ENCODE measurements around the gene NFATC4.

The NFATC4 gene

DNA sequence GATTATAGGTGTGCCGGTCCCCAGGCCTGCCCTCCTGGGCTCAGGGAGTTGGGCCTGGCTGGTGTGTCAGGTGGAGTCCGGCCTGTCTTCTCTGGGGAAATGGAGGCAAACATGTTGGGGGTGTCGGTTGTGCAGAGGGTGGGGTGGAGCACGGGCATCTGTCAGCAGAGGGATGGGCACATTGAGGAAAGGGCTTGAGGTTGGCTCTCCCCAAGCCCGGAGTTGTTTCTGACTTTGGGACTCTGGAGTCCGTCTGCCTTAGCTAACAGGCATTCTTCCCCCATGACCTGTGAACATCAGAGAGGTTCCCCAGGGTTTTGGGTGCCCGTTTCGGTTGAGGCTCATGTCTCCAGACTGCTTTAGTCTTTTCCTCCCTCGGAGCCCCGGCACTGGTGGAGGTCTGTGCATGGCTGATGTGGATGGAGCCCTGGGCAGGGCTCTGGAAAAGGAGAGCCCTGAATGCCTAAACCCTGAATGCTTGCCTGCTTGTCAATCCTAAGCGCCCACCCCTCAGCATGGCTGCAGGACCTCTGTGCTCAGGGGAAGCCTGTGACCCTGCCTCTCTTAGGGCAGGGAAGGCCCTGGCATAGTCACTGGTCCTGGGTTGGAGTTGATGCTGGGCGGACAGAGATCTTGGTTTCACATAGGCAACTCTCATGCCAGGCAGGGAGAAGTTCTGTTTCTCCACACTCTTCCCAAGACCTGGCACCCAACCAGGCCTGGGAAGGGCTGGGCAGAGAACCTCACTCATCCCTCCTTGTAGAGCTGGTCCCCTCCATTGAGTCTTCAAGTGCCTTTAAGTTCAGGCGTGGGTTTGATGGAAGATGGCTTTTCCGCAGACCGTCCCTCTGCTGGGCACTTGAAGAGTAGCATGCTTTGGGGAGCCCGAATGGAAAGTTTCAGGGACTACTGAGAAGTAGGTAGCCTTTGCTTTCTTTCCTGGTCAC is 43.7 kb downstream of the NFATC4 start:
- Histone ChIP-seq H3K4me3 (ENCODE audit: extremely low read depth, insufficient read depth, low read length, poor library complexity, severe bottlenecking) (no peak overlapping the region), H3K4me1 (ENCODE audit: control insufficient read depth, insufficient read depth, low read length, poor library complexity, severe bottlenecking) (no peaks in the 10 kb centered on the region), H3K27ac (ENCODE audit: low read depth, low read length, severe bottlenecking) (no peak overlapping the region), H3K36me3 (ENCODE audit: control insufficient read depth, insufficient read depth, low read length) (peaks cover 54% of the 10 kb centered on the region), H3K9me3 (ENCODE audit: control insufficient read depth, low read length) (no peaks in the 10 kb centered on the region)
- WGBS, 2 experiments (ENCODE audit: insufficient coverage in 2 of 2): 75 to 86% methylated on average over 11 to 15 of the region's 16 CpGs

DNA sequence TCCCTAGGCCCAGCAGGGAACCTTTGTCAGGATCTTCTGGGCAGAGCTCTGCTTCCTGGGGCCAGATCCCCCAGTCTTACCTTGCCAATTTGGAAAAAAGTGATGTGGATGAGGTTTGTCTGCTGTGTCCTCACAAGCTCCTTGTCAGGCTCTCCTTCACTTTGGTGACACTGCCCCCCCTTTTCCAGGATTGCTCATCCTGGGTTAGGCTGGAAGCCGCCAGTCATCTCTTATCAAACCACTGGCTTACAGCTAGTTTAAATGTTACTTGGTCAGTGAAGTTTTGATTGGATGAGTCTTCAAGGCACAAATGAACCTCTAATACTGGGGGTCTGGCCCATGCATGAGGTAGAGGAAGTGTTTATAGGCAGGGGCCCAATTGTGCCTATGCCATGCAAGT is 46.1 kb downstream of the NFATC4 start:
- no peaks in the 10 kb centered on the region for H3K4me1 ChIP-seq (ENCODE audit: control insufficient read depth, insufficient read depth, low read length, poor library complexity, severe bottlenecking)
- no peaks in the 10 kb centered on the region for H3K9me3 ChIP-seq (ENCODE audit: control insufficient read depth, low read length)
- WGBS, 2 experiments (ENCODE audit: insufficient coverage in 2 of 2): no CpG with 5 or more reads among the region's 1 CpG
- H3K4me3 ChIP-seq (ENCODE audit: extremely low read depth, insufficient read depth, low read length, poor library complexity, severe bottlenecking): no peak overlapping the region
- H3K27ac ChIP-seq (ENCODE audit: low read depth, low read length, severe bottlenecking): no peak overlapping the region
- peaks cover 41% of the 10 kb centered on the region for H3K36me3 ChIP-seq (ENCODE audit: control insufficient read depth, insufficient read depth, low read length)

DNA sequence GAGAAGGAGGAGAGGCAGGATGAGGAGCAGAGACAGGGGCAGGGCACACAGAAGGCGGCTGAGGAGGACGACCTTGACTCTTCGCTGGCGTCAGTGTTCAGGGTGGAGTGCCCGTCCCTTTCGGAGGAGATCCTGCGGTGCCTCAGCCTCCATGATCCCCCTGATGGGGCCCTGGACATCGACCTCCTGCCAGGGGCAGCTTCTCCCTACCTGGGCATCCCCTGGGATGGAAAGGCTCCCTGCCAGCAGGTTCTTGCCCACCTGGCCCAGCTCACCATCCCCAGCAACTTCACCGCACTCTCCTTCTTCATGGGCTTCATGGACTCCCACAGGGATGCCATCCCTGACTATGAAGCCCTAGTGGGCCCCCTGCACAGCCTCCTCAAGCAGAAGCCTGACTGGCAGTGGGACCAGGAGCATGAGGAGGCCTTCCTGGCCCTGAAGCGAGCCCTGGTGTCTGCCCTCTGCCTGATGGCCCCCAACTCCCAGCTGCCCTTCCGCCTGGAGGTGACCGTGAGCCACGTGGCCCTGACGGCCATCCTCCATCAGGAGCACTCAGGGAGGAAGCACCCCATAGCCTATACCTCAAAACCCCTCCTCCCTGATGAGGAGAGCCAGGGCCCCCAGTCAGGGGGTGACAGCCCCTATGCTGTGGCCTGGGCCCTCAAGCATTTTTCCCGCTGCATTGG is 46.9 kb downstream of the NFATC4 start:
- Histone ChIP-seq H3K9me3 (ENCODE audit: control insufficient read depth, low read length) (no peaks in the 10 kb centered on the region), H3K4me1 (ENCODE audit: control insufficient read depth, insufficient read depth, low read length, poor library complexity, severe bottlenecking) (no peaks in the 10 kb centered on the region)
- 92 to 93% methylated on average over 13 of the region's 15 CpGs for WGBS, 2 experiments (ENCODE audit: insufficient coverage in 2 of 2)

DNA sequence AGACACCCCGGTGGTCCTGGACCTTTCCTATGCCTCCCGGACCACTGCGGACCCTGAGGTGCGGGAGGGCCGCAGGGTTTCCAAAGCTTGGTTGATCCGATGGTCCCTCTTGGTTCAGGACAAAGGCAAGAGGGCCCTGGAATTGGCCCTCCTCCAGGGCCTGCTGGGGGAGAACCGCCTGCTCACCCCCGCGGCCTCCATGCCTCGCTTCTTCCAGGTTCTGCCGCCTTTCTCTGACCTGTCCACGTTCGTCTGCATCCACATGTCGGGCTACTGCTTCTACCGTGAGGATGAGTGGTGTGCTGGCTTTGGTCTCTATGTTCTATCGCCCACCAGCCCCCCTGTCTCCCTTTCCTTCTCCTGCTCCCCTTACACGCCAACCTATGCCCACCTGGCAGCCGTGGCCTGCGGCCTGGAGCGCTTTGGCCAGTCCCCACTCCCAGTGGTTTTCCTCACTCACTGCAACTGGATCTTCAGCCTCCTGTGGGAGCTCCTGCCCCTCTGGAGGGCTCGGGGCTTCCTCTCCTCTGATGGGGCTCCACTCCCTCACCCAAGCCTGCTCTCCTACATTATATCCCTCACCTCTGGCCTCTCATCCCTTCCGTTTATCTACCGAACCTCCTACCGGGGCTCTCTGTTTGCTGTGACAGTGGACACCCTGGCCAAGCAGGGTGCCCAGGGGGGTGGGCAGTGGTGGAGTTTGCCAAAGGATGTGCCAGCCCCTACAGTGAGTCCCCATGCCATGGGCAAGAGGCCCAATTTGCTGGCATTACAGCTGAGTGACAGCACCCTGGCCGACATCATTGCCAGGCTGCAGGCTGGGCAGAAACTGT is 47.7 kb downstream of the NFATC4 start:
- Histone ChIP-seq H3K4me1 (ENCODE audit: control insufficient read depth, insufficient read depth, low read length, poor library complexity, severe bottlenecking) (no peaks in the 10 kb centered on the region), H3K27ac (ENCODE audit: low read depth, low read length, severe bottlenecking) (no peak overlapping the region), H3K9me3 (ENCODE audit: control insufficient read depth, low read length) (no peaks in the 10 kb centered on the region), H3K4me3 (ENCODE audit: extremely low read depth, insufficient read depth, low read length, poor library complexity, severe bottlenecking) (no peak overlapping the region), H3K36me3 (ENCODE audit: control insufficient read depth, insufficient read depth, low read length) (peaks cover 36% of the 10 kb centered on the region)
- WGBS, 2 experiments (ENCODE audit: insufficient coverage in 2 of 2): 95% methylated on average over 19 of the region's 25 CpGs

More for the DNA sequence above, 46.9 kb downstream of the NFATC4 start:
- H3K27ac ChIP-seq (ENCODE audit: low read depth, low read length, severe bottlenecking): no peak overlapping the region
- H3K36me3 ChIP-seq (ENCODE audit: control insufficient read depth, insufficient read depth, low read length): peaks cover 36% of the 10 kb centered on the region
- no peak overlapping the region for H3K4me3 ChIP-seq (ENCODE audit: extremely low read depth, insufficient read depth, low read length, poor library complexity, severe bottlenecking)

DNA sequence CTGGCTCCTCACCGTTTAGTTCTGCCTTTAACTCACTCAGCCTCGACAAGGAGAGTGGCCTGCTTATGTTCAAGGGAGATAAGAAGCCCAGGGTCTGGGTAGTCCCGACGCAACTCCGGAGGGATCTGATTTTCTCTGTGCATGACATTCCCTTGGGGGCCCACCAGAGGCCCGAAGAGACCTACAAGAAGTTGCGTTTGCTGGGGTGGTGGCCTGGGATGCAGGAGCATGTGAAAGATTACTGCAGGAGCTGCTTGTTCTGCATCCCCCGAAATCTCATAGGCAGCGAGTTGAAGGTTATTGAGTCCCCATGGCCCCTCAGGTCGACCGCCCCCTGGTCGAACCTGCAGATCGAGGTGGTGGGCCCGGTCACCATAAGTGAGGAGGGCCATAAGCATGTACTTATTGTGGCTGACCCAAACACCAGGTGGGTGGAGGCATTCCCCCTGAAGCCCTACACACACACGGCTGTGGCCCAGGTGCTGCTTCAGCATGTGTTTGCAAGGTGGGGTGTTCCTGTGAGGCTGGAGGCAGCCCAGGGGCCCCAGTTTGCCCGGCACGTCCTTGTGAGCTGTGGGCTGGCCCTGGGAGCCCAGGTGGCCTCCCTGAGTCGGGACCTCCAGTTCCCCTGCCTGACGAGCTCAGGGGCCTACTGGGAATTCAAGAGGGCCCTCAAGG is 48.4 kb downstream of the NFATC4 start:
- Histone ChIP-seq H3K4me3 (ENCODE audit: extremely low read depth, insufficient read depth, low read length, poor library complexity, severe bottlenecking) (no peak overlapping the region), H3K36me3 (ENCODE audit: control insufficient read depth, insufficient read depth, low read length) (peaks cover 30% of the 10 kb centered on the region), H3K27ac (ENCODE audit: low read depth, low read length, severe bottlenecking) (no peak overlapping the region), H3K4me1 (ENCODE audit: control insufficient read depth, insufficient read depth, low read length, poor library complexity, severe bottlenecking) (no peaks in the 10 kb centered on the region), H3K9me3 (ENCODE audit: control insufficient read depth, low read length) (no peaks in the 10 kb centered on the region)
- 94% methylated on average over 18 of the region's 19 CpGs for WGBS, 2 experiments (ENCODE audit: insufficient coverage in 2 of 2)

DNA sequence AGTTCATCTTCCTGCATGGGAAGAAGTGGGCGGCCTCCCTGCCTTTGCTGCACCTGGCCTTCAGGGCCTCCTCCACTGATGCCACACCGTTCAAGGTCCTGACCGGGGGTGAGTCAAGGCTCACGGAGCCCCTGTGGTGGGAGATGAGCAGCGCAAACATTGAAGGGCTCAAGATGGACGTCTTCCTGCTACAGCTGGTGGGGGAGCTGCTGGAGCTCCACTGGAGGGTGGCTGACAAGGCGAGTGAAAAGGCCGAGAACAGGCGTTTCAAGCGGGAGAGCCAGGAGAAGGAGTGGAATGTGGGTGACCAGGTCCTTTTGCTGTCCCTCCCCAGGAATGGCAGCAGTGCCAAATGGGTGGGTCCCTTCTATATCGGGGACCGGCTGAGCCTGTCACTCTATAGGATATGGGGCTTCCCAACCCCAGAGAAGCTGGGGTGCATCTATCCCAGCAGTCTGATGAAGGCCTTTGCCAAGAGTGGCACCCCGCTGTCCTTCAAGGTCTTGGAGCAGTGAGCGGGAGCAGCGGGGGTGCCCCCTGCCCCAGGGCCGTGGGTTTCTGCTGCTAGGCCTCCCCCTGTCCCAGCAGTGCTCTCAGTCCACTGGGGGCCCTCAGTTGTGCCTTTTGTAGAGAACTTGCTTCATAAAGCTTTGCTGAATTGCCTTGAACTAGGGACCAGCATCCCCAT is 49.1 kb downstream of the NFATC4 start:
- Histone ChIP-seq H3K4me3 (ENCODE audit: extremely low read depth, insufficient read depth, low read length, poor library complexity, severe bottlenecking) (no peak overlapping the region), H3K9me3 (ENCODE audit: control insufficient read depth, low read length) (no peaks in the 10 kb centered on the region)
- 89 to 97% methylated on average over 16 of the region's 16 CpGs for WGBS, 2 experiments (ENCODE audit: insufficient coverage in 2 of 2)

DNA sequence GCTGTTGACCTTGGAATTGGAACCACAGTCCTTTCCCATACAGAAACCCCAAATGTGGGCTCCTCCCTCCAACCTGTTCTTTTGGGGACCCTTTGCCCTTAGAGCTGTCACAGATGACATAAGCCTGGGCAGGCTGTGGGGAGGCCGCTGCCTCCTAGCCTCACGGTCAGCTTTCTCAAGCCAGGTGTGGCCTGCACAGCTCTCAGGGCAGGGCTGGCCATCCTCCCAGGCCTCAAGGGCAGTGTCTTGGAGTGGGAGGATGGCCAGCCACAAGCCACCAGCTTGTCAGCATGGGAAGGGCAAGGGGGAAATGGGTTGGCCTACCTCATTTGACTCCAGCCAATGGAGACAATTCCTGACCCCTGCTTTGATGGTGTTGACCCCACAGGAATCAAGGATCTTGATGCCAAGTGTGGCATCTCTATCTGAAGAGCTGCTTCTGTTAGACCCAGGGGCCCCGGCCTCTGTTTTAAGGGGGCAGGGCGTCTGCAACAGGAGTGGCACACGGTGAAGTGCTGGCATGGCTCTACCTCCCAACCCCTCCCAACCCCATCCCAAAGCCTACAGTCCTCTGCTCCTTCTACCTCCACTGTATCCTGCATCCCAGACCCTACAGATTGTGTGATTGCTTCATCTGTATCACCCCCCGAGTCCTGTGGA is 50.0 kb downstream of the NFATC4 start:
- 87 to 93% methylated on average over 5 to 6 of the region's 6 CpGs for WGBS, 2 experiments (ENCODE audit: insufficient coverage in 2 of 2)
- Histone ChIP-seq H3K9me3 (ENCODE audit: control insufficient read depth, low read length) (no peaks in the 10 kb centered on the region), H3K27ac (ENCODE audit: low read depth, low read length, severe bottlenecking) (no peak overlapping the region), H3K4me1 (ENCODE audit: control insufficient read depth, insufficient read depth, low read length, poor library complexity, severe bottlenecking) (no peaks in the 10 kb centered on the region), H3K4me3 (ENCODE audit: extremely low read depth, insufficient read depth, low read length, poor library complexity, severe bottlenecking) (no peak overlapping the region), H3K36me3 (ENCODE audit: control insufficient read depth, insufficient read depth, low read length) (peaks cover 17% of the 10 kb centered on the region)

More for the DNA sequence above, 49.1 kb downstream of the NFATC4 start:
- Histone ChIP-seq H3K4me1 (ENCODE audit: control insufficient read depth, insufficient read depth, low read length, poor library complexity, severe bottlenecking) (no peaks in the 10 kb centered on the region), H3K27ac (ENCODE audit: low read depth, low read length, severe bottlenecking) (no peak overlapping the region), H3K36me3 (ENCODE audit: control insufficient read depth, insufficient read depth, low read length) (peaks cover 24% of the 10 kb centered on the region)

DNA sequence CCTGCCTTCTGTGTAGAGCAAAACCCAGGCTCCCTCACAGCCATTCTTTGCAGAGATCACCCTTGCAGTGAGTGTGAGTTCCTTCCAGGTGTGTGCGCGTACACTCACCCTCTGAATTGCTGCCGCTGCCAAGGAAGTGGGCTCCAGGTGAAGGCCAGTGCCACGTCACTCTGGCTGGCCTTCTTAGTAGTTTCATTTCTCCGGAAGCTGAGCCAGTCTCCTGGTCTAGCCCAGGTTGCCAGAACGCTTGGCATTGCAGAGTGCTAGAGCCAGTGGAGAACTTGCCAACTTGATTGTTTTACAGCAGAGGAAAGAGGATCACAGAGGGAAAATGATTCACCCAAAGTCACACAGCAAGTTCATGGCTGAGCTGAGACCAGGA is 50.5 kb downstream of the NFATC4 start:
- 90 to 95% methylated on average over 3 to 6 of the region's 6 CpGs for WGBS, 2 experiments (ENCODE audit: insufficient coverage in 2 of 2)
- Histone ChIP-seq H3K9me3 (ENCODE audit: control insufficient read depth, low read length) (no peaks in the 10 kb centered on the region), H3K4me1 (ENCODE audit: control insufficient read depth, insufficient read depth, low read length, poor library complexity, severe bottlenecking) (no peaks in the 10 kb centered on the region), H3K36me3 (ENCODE audit: control insufficient read depth, insufficient read depth, low read length) (peaks cover 12% of the 10 kb centered on the region), H3K4me3 (ENCODE audit: extremely low read depth, insufficient read depth, low read length, poor library complexity, severe bottlenecking) (no peak overlapping the region), H3K27ac (ENCODE audit: low read depth, low read length, severe bottlenecking) (no peak overlapping the region)

DNA sequence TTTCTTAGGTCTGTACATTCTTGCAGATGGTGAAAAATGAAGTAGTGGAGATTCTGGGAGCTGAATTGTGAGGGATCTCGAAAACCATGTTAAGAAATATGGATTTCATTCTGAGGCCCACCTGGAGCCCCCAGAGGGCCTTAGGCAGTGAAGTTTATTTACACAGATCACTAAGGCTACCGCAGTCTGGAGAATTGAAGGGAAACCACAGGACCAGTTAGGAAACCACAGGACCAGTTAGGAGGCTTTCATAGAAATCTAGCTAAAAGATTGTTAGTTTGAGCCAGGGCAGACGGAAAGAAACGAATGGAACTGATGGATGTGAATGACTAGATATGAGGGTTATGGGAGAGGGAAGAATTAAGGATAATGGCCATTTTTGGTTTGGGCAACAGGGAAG is 54.3 kb downstream of the NFATC4 start:
- Histone ChIP-seq H3K36me3 (ENCODE audit: control insufficient read depth, insufficient read depth, low read length) (no peaks in the 10 kb centered on the region), H3K4me3 (ENCODE audit: extremely low read depth, insufficient read depth, low read length, poor library complexity, severe bottlenecking) (no peak overlapping the region), H3K9me3 (ENCODE audit: control insufficient read depth, low read length) (no peaks in the 10 kb centered on the region), H3K4me1 (ENCODE audit: control insufficient read depth, insufficient read depth, low read length, poor library complexity, severe bottlenecking) (no peaks in the 10 kb centered on the region), H3K27ac (ENCODE audit: low read depth, low read length, severe bottlenecking) (no peak overlapping the region)
- 93 to 98% methylated on average over 4 of the region's 4 CpGs for WGBS, 2 experiments (ENCODE audit: insufficient coverage in 2 of 2)

All from mesodermal cell (in vitro differentiated cells).